ENCODE data around the gene NR4A2.

GRCh38 chr2:156332534-156333273, at the start of gene NR4A2:
- TF ChIP-seq TAF1 (IDR thresholded peaks at IDR 0.05; ENCODE audit: borderline replicate concordance, low read depth, low read length) (no peak), POLR2A (IDR thresholded peaks at IDR 0.05; ENCODE audit: low read depth, low read length) (no peak)
